HFF-Myc (cell line): ENCODE measurements around the gene PDE4B.
"Not testable (repeated sequence)": the region's sequence is repeated elsewhere in the genome, so short reads cannot be mapped to it uniquely, and the experiment has no call there.

Source experiments
- DNase-seq: peaks from one replicate; pipeline ENCODE4 v3.0.0-alpha.2; 2011; ENCODE audit warnings: low read depth; ENCODE audit errors: extremely low read depth
- H3K4me3 ChIP-seq: replicated peaks from 2 replicates; pipeline ENCODE4 v1.5.1; 2011; ENCODE audit warnings: low read depth, mild to moderate bottlenecking, control low read depth, low read length
- TF ChIP-seq, protein P1 (sequence below): IDR thresholded peaks from 2 replicates; pipeline ENCODE4 v1.5.1; 2012; ENCODE audit warnings: mild to moderate bottlenecking, low read depth, low read length, control low read depth; ENCODE audit errors: missing control alignments

Gene PDE4B

DNA sequence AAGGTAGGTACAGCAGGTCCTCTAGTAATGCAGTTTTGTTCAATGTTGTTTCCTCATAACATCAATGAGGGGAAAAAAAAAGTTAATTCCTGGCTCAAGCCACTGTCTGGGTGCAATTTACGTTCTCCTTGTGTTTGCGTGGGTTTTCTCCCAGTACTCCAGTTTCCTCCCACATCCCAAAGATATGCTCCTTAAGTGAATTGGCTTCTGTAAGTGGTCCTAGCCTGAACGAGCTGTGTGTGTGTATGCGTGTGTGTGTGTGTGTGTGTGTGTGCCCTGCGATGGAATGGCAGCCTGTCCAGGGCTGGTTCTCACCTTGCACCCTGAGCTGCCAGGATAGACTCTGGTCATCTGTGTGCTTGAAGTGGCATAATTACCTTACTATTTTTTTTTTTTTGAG, 332.0 kb downstream of the PDE4B start:
- TF ChIP-seq, protein P1, sequence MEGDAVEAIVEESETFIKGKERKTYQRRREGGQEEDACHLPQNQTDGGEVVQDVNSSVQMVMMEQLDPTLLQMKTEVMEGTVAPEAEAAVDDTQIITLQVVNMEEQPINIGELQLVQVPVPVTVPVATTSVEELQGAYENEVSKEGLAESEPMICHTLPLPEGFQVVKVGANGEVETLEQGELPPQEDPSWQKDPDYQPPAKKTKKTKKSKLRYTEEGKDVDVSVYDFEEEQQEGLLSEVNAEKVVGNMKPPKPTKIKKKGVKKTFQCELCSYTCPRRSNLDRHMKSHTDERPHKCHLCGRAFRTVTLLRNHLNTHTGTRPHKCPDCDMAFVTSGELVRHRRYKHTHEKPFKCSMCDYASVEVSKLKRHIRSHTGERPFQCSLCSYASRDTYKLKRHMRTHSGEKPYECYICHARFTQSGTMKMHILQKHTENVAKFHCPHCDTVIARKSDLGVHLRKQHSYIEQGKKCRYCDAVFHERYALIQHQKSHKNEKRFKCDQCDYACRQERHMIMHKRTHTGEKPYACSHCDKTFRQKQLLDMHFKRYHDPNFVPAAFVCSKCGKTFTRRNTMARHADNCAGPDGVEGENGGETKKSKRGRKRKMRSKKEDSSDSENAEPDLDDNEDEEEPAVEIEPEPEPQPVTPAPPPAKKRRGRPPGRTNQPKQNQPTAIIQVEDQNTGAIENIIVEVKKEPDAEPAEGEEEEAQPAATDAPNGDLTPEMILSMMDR = no peak
- no peak overlapping the region for H3K4me3 ChIP-seq
- DNase-seq = no peak

DNA sequence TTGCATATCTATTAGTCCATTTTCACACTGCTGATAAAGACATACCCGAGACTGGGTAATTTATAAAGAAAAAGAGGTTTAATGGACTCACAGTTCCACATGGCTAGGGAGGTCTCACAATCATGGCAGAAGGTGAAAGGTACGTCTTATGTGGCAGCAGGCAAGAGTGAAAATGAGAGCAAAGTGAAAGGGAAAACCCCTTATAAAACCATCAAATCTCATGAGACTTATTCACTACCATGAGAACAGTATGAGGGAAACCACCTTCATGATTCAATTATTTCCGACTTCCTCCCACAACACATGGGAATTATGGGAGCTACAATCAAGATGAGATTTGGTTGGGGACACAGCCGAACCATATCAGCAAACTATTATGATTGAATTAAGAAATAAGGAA, 335.9 kb downstream of the PDE4B start:
- not testable (repeated sequence) for DNase-seq, H3K4me3 ChIP-seq

DNA sequence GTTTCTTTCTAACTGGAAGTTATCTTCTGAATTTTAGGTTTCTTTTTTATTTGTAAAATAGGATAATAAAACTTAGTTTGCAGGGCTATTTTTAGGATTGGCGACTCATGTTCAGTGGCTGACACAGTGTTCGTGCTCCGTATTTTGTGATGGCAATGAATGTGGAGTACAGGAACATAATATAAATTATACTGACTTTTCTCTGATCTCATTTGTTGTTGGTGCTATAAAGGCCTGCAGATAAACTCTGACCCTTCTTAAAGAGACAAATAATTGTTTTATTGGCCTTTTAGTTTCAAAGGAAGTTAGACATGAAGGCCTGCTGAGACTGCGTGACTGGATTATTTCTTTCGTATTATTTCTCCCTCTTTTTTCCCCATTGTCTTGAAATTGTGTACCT, 339.6 kb downstream of the PDE4B start:
- H3K4me3 ChIP-seq = no peak overlapping the region
- TF ChIP-seq, protein P1 = no peak

DNA sequence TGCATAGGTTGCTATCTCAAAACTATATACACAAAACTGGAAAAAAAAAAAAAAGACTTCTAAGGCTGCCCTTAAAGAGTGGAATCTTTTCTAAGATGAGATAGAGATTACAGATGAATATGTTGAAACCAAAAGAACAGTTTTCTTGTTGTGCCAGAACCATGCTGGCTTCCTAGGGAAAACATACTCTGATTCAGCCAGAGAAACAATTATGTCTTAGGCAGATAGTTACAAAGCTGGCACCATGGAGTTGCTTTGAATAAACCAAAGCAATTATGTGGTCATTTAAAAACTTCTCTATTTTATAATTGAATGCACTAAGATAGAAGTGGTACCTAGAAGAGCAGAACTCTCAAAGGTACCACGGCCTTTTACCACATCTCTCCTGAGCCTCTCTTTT, 341.3 kb downstream of the PDE4B start:
- DNase-seq = no peak
- TF ChIP-seq, protein P1 = no peak
- no peak overlapping the region for H3K4me3 ChIP-seq

More for the DNA sequence above, 339.6 kb downstream of the PDE4B start:
- no peak for DNase-seq

DNA sequence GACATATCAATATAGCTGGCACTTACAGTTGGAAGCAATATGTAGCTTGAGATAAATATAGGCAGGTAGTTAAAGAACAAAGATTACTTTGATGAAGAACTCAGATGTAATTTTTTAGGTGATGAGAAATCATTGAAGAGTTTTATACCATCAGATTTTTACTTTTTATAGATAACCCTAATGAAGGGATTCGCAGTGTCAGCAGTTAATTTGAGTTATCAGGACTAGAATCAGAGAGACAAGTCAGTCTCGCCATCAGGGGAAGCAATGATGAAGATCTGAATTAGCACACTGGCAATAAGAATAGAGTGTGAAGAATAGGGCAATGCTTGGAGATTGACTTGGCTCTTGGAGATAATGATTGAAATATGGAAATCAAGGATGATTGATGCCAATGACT, 342.5 kb downstream of the PDE4B start:
- DNase-seq = no peak
- no peak overlapping the region for H3K4me3 ChIP-seq
- TF ChIP-seq, protein P1 = no peak

DNA sequence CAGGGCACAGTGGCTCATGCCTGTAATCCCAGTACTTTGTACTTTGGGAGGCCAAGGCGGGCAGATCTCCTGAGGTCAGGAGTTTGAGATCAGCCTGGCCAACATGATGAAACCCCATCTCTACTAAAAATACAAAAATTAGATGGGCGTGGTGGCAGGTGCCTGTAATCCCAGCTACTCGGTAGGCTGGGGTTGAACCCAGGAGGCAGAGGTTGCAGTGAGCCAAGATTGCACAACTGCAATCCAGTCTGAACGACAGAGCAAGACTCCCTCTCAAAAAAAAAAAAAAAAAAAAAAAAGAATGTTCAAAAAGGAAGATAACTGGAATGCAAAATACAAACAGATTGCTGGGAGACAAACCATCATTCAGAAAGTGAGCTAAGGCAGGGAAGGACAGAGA, 343.7 kb downstream of the PDE4B start:
- DNase-seq, H3K4me3 ChIP-seq: not testable (repeated sequence)

DNA sequence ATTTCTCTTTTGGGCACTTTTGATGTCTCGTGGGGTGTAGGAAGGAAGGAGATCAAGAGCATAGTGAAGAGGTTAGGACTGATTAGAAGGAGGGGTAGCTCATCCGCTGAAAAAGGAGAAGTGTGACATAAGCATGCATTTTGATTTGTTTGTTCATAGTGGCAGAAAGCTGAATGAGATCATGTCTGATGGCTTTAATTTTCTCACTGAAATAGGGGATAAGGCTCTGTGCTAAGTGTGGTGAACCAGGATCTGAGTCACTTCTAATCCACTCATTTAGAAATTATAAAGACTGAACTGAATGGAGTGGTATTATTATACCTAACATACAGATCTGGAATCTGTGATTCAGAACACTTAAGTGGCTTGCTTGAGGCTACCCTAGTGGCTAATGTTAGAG, 344.5 kb downstream of the PDE4B start:
- no peak for DNase-seq
- no peak overlapping the region for H3K4me3 ChIP-seq
- TF ChIP-seq, protein P1 = no peak

DNA sequence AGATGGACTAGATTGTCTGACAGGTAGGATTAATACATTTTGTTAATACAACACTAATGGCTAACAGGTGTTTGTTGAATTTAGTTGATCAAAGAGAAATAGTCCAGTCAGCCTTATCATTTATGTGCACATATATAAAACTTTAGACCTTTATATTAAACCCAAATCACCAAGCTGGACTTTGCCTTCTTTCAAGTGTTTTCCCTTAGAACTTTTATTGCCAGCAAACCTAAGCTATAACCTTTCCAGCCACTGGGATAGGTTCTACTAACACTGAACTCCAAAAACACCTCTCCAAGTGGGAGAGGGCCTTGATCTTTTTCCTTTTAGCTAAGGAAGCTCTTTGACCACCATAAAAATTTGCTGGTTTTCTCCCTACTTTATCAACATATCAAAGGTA, 345.9 kb downstream of the PDE4B start:
- TF ChIP-seq, protein P1 = no peak
- DNase-seq = no peak

More for the DNA sequence above, 345.9 kb downstream of the PDE4B start:
- no peak overlapping the region for H3K4me3 ChIP-seq
